Astrocyte (in vitro differentiated cells and primary cell): ENCODE results near the gene CDK17.

Source experiments
- EZH2 ChIP-seq: IDR thresholded peaks from 2 replicates; pipeline ENCODE4 v1.6.1; 2012; ENCODE audit warnings: mild to moderate bottlenecking, low read length, inconsistent platforms; ENCODE audit not compliant: insufficient read depth
- TF ChIP-seq, protein P1 (sequence below): IDR thresholded peaks from 2 replicates; pipeline ENCODE4 v1.5.1; 2011; ENCODE audit warnings: low read depth, mild to moderate bottlenecking, inconsistent platforms, low read length, moderate library complexity; ENCODE audit not compliant: insufficient read depth

DNA sequence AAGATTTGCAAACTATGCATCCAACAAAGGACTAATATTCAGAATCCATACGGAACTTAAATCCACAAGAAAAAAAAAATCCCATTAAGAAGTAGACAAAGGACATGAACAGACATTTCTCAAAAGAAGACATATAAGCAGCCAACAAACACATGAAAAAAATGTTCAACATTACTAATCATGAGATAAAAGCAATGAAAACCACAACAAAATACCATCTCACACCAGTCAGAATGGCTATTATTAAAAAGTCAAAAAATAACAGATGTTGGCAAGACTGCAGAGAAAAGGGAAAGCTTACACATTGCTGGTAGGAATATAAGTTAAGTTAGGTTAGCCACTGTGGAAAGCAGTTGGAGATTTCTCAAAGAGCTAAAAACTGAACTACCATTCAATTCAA lies 16.2 kb downstream of the CDK17 start:
- TF ChIP-seq, protein P1, sequence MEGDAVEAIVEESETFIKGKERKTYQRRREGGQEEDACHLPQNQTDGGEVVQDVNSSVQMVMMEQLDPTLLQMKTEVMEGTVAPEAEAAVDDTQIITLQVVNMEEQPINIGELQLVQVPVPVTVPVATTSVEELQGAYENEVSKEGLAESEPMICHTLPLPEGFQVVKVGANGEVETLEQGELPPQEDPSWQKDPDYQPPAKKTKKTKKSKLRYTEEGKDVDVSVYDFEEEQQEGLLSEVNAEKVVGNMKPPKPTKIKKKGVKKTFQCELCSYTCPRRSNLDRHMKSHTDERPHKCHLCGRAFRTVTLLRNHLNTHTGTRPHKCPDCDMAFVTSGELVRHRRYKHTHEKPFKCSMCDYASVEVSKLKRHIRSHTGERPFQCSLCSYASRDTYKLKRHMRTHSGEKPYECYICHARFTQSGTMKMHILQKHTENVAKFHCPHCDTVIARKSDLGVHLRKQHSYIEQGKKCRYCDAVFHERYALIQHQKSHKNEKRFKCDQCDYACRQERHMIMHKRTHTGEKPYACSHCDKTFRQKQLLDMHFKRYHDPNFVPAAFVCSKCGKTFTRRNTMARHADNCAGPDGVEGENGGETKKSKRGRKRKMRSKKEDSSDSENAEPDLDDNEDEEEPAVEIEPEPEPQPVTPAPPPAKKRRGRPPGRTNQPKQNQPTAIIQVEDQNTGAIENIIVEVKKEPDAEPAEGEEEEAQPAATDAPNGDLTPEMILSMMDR, result no peak
- TF ChIP-seq EZH2, result no peak
